Omental fat pad (tissue), 4 donors: ENCODE results near the gene LIPC. TPM values are rescaled to one million over a fixed set of nuclear protein-coding genes. Genes with fewer than 3 reads are reported as not detected.

ENCODE experiments used
- ATAC-seq: fragments of 150-250 bp; one replicate; pipeline ENCODE4 v1.9.1; 2016; ENCODE audit warnings: mild to moderate bottlenecking, moderate library complexity; ENCODE audit not compliant: low FRiP score
- DNase-seq: peaks from one replicate; pipeline ENCODE4 v3.0.0-alpha.2; 2019; ENCODE audit warnings: low spot score
- total RNA-seq, 4 donors: library from RNA; depleted of rRNA; stranded (reverse); fragments of >200 nt; gene quantifications; one replicate each; pipeline ENCODE4 v1.1.0, GENCODE V29; 2016
- TF ChIP-seq, protein P1 (sequence below), 3 donors: fragments of 450-650 bp; IDR thresholded peaks; one replicate each; pipeline ENCODE4 v1.5.1; 2016 to 2017; ENCODE audit warnings: antibody characterized with exemption in 3 of 3, mild to moderate bottlenecking in 3 of 3, moderate library complexity in 2 of 3

Gene LIPC
- total RNA-seq, 4 donors from 2014 or later, result 0.46 TPM; not detected in 3

GRCh38 chr15:58520936-58521292 is 89.1 kb downstream of the LIPC start:
- TF ChIP-seq, protein P1, sequence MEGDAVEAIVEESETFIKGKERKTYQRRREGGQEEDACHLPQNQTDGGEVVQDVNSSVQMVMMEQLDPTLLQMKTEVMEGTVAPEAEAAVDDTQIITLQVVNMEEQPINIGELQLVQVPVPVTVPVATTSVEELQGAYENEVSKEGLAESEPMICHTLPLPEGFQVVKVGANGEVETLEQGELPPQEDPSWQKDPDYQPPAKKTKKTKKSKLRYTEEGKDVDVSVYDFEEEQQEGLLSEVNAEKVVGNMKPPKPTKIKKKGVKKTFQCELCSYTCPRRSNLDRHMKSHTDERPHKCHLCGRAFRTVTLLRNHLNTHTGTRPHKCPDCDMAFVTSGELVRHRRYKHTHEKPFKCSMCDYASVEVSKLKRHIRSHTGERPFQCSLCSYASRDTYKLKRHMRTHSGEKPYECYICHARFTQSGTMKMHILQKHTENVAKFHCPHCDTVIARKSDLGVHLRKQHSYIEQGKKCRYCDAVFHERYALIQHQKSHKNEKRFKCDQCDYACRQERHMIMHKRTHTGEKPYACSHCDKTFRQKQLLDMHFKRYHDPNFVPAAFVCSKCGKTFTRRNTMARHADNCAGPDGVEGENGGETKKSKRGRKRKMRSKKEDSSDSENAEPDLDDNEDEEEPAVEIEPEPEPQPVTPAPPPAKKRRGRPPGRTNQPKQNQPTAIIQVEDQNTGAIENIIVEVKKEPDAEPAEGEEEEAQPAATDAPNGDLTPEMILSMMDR (IDR thresholded peaks at IDR 0.05), result no peak
- DNase-seq, result no peak
- no peak for ATAC-seq

DNA sequence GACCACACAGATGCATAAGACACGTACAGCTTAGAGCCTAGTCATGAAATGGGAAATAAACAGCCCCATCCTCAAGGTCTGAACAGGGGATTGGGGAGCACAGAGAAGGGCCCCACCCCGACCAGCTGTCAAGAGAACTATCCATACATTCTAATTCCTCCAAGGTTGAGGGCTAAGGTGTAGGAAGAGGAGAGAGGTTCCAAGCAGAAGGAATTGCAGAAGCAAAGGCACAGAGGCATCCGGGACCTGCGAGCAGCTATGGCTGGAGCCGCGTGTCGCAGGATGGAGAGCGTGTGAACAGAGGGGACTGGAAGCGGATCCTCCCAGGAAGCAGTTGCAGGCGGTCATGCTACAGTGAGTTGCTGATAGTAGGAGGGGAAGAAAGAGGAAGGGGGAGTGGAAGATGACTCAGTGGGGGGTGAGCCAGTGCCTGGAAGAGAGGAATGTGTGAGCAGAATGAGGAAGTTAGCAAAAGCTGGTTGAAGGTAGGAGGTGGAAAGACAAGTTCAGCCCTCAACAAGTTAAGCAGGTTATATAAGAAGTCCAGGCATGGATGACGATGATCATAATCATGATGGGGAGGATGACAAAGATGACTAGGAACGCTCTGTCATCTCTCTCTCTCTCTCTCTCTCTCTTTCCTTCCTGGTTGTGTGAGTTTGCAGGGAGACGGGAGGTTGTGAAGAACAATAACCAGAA is 89.7 kb downstream of the LIPC start:
- DNase-seq (no peak), ATAC-seq (peak; percentile 80)
- TF ChIP-seq, protein P1 (IDR thresholded peaks at IDR 0.05), result no peak

GRCh38 chr15:58522391-58522790 is 90.6 kb downstream of the LIPC start:
- no peak for ATAC-seq
- TF ChIP-seq, protein P1 (IDR thresholded peaks at IDR 0.05), result no peak
- DNase-seq, result no peak

DNA sequence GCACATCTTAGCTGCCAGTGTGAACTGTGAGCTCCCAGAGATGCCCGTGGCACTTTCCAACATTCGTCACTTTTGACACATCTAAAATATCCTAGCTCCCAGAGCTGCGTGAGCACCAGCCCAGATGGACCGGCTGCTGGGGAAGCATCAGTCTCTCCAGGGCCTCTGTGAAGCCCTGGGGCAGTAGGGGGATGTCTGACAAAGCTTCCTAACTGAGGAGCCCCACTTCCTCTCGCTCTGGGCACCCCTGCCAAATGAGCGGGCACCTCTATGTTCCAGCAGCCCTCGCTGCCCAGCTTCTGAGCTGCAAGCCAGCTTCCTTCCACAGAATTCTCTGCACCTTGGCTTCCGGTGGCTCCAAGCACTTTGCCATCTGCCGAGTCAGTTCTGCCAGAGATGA is 91.1 kb downstream of the LIPC start:
- ATAC-seq (no peak), DNase-seq (no peak)
- TF ChIP-seq, protein P1 (IDR thresholded peaks at IDR 0.05), result no peak

DNA sequence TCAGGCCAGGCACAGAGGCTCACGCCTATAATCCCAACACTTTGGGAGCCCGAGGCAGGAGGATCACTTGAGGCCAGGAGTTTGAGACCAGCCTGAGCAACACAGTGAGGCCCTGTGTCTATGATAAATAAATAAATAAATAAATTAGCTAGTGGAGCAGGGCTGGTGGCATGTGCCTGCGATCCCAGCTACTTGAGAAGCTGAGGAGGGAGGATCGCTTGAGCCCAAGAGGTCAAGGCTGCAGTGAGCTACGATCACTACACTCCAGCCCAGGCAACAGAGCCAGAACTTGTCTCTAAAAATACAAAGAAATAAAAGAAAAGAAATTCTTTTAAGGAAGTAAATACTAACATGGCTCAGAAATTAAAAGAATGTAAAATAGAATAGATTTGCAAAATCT is 91.8 kb downstream of the LIPC start:
- DNase-seq, result no peak

DNA sequence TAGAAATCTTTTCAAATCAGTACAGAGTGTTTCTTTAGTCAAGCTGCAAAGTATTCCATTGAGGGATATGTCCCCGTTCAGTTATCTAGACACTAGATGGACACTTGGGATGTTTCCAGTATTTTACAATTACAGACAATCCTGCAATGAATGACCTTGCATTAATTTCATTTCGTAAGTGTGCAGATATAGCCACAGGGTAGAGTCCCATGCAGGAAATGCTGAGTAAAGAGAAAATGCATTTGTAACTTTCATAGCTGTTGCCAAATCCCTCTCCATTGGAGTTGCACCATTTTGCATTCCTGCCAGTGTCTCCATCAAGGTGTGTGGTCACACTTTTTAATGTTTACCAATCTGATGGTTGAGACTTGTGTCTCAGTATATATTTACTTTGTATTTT is 92.5 kb downstream of the LIPC start:
- TF ChIP-seq, protein P1 (IDR thresholded peaks at IDR 0.05), result no peak
- no peak for DNase-seq
- no peak for ATAC-seq

More for the DNA sequence above, 91.8 kb downstream of the LIPC start:
- TF ChIP-seq, protein P1 (IDR thresholded peaks at IDR 0.05), result no peak
- no peak for ATAC-seq

- ATAC-seq (no peak), DNase-seq (no peak)
- TF ChIP-seq, protein P1 (IDR thresholded peaks at IDR 0.05), result no peak
These were observed 94.2 kb downstream of the LIPC start for GRCh38 chr15:58525991-58526421.
